Suprapubic skin (tissue), 4 donors: Measurements from ENCODE around the gene INSL3.

Experiments used
- POLR2A ChIP-seq, 2 donors: fragments of 450-650 bp; IDR thresholded peaks; one replicate each; pipeline ENCODE4 v1.6.1; 2017; ENCODE audit warnings: antibody characterized with exemption in 2 of 2, mild to moderate bottlenecking in 2 of 2, moderate library complexity in 2 of 2
- POLR2AphosphoS5 ChIP-seq, 3 donors: sonication (generic); formaldehyde crosslinking; IDR thresholded peaks; one replicate each; pipeline ENCODE4 v1.6.1; 2017; ENCODE audit warnings: antibody characterized with exemption in 3 of 3
- TF ChIP-seq, protein P1 (sequence below), 2 donors: fragments of 200-600 bp in 1 of 2; fragments of 450-650 bp in 1 of 2; sonication (generic) in 1 of 2; IDR thresholded peaks; one replicate each; pipeline ENCODE4 v1.5.1; 2016 to 2019; ENCODE audit warnings: antibody characterized with exemption in 2 of 2, mild to moderate bottlenecking in 1 of 2, moderate library complexity in 1 of 2

DNA sequence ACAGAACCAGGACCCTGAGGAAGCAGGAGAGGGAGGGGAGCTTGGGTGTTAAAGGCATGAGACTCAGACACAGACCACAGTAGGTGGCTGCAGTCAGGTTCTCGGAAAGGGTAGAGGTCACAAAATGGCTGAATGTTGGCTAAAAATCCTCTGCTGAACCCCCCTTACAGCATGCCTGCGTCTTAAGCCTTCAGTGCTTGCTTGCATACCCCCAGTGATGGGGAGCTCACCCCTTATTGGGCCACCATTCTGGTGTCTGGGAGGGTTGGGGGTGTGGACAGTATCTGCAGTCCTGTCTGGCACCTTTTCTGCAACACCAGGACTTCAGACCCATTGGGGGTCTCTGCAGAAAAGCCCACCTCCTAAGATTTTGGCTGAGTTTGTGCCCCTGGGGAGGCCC lies 40.5 kb downstream of the INSL3 start:
- TF ChIP-seq, protein P1, sequence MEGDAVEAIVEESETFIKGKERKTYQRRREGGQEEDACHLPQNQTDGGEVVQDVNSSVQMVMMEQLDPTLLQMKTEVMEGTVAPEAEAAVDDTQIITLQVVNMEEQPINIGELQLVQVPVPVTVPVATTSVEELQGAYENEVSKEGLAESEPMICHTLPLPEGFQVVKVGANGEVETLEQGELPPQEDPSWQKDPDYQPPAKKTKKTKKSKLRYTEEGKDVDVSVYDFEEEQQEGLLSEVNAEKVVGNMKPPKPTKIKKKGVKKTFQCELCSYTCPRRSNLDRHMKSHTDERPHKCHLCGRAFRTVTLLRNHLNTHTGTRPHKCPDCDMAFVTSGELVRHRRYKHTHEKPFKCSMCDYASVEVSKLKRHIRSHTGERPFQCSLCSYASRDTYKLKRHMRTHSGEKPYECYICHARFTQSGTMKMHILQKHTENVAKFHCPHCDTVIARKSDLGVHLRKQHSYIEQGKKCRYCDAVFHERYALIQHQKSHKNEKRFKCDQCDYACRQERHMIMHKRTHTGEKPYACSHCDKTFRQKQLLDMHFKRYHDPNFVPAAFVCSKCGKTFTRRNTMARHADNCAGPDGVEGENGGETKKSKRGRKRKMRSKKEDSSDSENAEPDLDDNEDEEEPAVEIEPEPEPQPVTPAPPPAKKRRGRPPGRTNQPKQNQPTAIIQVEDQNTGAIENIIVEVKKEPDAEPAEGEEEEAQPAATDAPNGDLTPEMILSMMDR (IDR thresholded peaks at IDR 0.05) = no peak
- TF ChIP-seq POLR2A (IDR thresholded peaks at IDR 0.05) (no peak), POLR2AphosphoS5 (IDR thresholded peaks at IDR 0.05) (no peak)
